ENCODE data around the gene CHST13.

GRCh38 chr3:126577261-126577660, 53.3 kb downstream of the CHST13 start:
- TF ChIP-seq BHLHE40 (IDR thresholded peaks at IDR 0.05; ENCODE audit: borderline replicate concordance) (no peak), SUZ12 (IDR thresholded peaks at IDR 0.05) (no peak), FOXK2 (IDR thresholded peaks at IDR 0.05) (no peak)

Measured in HEK293T (cell line).